Activated CD4-positive, alpha-beta T cell treated with anti-CD3 and anti-CD28 coated beads for 36 hours (primary cell): ENCODE results near the gene ABHD13. TPM values are rescaled to one million over a fixed set of nuclear protein-coding genes. Genes with fewer than 3 reads are reported as not detected.
A peak's percentile ranks its signal among the peaks of the same experiment; 100 is the strongest.
"Not testable (repeated sequence)": the region's sequence is repeated elsewhere in the genome, so short reads cannot be mapped to it uniquely, and the experiment has no call there.

Experiments used
- ATAC-seq: fragments of 200-7000 bp; cut with Tn5 transposase; one replicate; pipeline ENCODE4 v1.10.0; 2021; ENCODE audit warnings: mild to moderate bottlenecking, moderate library complexity
- CTCF ChIA-PET: fragments of 350-600 bp; sonication (Branson Sonifier 250); formaldehyde crosslinking; loops from one replicate; lab custom pipeline; 2021; ENCODE audit warnings: antibody characterized with exemption; lab: Charles Lee
- POLR2A ChIA-PET: fragments of 350-600 bp; sonication (Branson Sonifier 250); formaldehyde crosslinking; loops from one replicate; lab custom pipeline; 2021; ENCODE audit warnings: antibody characterized with exemption, inconsistent platforms; lab: Charles Lee
- DNase-seq: peaks from one replicate; pipeline ENCODE4 v3.0.0-alpha.2; 2020
- H3K27ac Mint-ChIP-seq: one replicate; pipeline ENCODE4 v1.8.0; 2021; ENCODE audit warnings: mixed read lengths
- H3K27me3 Mint-ChIP-seq: one replicate; pipeline ENCODE4 v1.8.0; 2021; ENCODE audit warnings: mixed read lengths
- H3K36me3 Mint-ChIP-seq: one replicate; pipeline ENCODE4 v1.8.0; 2021; ENCODE audit warnings: low read depth, mixed read lengths
- H3K4me1 Mint-ChIP-seq: one replicate; pipeline ENCODE4 v1.8.0; 2021; ENCODE audit warnings: mixed read lengths
- H3K4me3 Mint-ChIP-seq: one replicate; pipeline ENCODE4 v1.8.0; 2021; ENCODE audit warnings: mild to moderate bottlenecking, moderate library complexity, mixed read lengths
- H3K9me3 Mint-ChIP-seq: one replicate; pipeline ENCODE4 v1.8.0; 2021; ENCODE audit warnings: low read depth, mixed read lengths
- intact Hi-C, 2 experiments: fragments of 100-400 bp; cut with DNase I in 1 of 2; cut with micrococcal nuclease in 1 of 2; formaldehyde crosslinking; loops; one replicate each; pipeline versions ENCODE4 v1.14.2 to v1.15.1; 2022 to 2024; cut with DNase I, micrococcal nuclease
- total RNA-seq, 2 experiments: library from RNA; stranded (reverse); gene quantifications; one replicate each; pipeline ENCODE4 v1.2.3, GENCODE V29; 2021

The ABHD13 gene
- total RNA-seq, 2 experiments from 2014 or later, result 3.4 to 4.4 TPM

DNA sequence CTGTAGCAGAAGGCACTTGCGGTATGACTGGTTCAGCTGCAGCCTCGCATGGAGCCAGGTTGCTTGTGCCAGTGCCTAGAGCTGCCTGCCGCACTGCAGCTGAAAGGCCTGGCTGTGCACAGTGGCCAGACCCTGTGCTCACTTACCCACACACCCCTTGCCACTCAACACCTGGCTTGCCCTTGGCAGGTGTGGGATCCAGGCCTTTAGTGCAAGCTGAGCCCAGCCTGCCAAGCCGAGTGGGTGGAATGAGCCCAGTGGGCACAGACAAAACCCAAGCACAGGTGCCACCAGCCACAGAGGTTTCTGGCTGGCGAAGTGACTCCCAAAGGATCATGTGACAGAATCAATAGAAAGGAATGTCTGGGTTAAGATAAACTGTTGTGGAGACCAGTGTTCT is 22.3 kb upstream of the ABHD13 start:
- H3K4me3 Mint-ChIP-seq, result no peak overlapping the region
- ATAC-seq, result no peak
- ChIA-PET POLR2A (no interaction called here), CTCF (no interaction called here)
- no peaks in the 10 kb centered on the region for H3K36me3 Mint-ChIP-seq
- H3K27me3 Mint-ChIP-seq, result peaks cover 19% of the 10 kb centered on the region
- H3K9me3 Mint-ChIP-seq, result peaks cover 20% of the 10 kb centered on the region
- peaks cover 1% of the 10 kb centered on the region for H3K4me1 Mint-ChIP-seq
- no peak for DNase-seq
- H3K27ac Mint-ChIP-seq, result no peak overlapping the region
- intact Hi-C loops, result no loop called here

DNA sequence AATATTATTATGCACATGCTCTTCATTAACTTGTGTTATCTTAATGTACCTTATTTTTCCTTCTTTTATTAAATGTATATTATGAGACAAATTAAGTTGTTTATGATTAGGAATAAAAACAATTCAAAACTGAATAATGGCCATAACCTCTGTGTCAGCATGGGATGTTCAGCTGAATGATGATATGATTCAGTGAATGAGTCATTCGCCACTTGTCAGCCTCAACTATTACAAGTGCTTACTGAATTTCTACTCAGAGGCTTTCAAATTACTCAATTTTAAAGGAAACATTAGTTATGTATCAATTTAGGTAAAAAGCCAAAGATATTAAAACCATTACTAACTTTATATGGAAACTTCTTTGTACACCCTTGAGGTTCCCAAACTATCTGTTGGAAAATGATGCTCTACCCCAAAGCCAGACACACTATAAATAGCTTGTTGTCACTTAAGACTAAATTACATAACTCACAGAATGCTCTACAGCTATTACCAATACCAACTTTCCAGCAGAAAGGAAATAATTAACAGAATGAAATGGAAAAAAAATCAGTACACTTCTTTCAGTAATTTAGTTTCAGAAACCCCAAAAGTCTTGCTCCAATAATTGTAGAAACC is 17.3 kb upstream of the ABHD13 start:
- Mint-ChIP-seq H3K27ac (no peak overlapping the region), H3K27me3 (peaks cover 24% of the 10 kb centered on the region), H3K4me1 (peaks cover 15% of the 10 kb centered on the region), H3K36me3 (no peaks in the 10 kb centered on the region), H3K4me3 (no peak overlapping the region), H3K9me3 (peaks cover 4% of the 10 kb centered on the region)
- peak; percentile 10 for DNase-seq
- POLR2A ChIA-PET, result no interaction called here
- CTCF ChIA-PET, result no interaction called here
- ATAC-seq, result peak; percentile 96
- intact Hi-C loops, result no loop called here

DNA sequence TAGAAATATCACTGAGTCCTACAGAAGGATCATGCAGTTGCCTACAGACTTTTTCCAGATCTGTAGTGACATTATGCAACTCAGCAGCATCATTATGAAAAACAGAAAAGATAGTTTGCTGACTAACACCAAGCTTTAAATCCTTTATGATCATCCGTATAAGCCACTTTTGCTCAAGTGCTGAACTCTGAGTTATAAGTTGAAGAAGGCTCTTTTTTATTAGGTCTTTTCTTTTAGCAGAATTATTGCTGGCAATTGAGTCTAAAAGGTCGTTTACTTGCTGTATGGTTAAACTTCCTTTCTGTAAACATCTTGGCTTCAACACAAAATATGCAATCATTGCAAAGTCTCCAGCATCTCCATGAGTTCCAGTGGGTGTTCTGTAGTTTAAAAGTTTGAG is 7.6 kb upstream of the ABHD13 start:
- POLR2A ChIA-PET, result no interaction called here
- no peak overlapping the region for H3K27ac Mint-ChIP-seq
- intact Hi-C loops, result no loop called here

DNA sequence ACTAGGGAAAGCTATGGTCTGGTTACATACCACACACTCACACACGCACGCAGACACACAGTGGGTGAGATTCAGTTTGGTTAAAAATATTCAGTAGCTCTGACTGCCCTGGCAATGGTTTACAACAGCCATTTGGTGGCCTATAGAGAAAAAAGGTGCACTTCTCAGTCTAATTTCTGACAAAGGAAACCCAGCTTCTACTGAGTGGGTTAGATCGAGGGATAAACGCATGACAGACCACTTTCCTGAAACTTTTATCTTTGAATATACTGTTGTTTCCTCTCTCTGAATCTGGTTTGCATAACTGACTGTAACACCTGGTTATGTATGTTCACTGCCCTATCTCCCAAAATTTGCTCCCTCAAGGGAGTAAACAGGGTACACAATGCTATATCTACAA is 5.3 kb upstream of the ABHD13 start:
- ATAC-seq, result no peak
- intact Hi-C loops, result no loop called here
- Mint-ChIP-seq H3K36me3 (peaks cover 39% of the 10 kb centered on the region), H3K4me3 (no peak overlapping the region), H3K4me1 (peaks cover 25% of the 10 kb centered on the region), H3K27ac (no peak overlapping the region), H3K27me3 (no peaks in the 10 kb centered on the region), H3K9me3 (peaks cover 22% of the 10 kb centered on the region)
- DNase-seq, result no peak
- CTCF ChIA-PET, result no interaction called here
- POLR2A ChIA-PET, result no interaction called here

More for the DNA sequence above, 7.6 kb upstream of the ABHD13 start:
- Mint-ChIP-seq H3K4me3 (no peak overlapping the region), H3K36me3 (peaks cover 39% of the 10 kb centered on the region), H3K9me3 (peaks cover 22% of the 10 kb centered on the region), H3K4me1 (peaks cover 9% of the 10 kb centered on the region), H3K27me3 (no peaks in the 10 kb centered on the region)
- DNase-seq (no peak), ATAC-seq (no peak)
- CTCF ChIA-PET, result no interaction called here

DNA sequence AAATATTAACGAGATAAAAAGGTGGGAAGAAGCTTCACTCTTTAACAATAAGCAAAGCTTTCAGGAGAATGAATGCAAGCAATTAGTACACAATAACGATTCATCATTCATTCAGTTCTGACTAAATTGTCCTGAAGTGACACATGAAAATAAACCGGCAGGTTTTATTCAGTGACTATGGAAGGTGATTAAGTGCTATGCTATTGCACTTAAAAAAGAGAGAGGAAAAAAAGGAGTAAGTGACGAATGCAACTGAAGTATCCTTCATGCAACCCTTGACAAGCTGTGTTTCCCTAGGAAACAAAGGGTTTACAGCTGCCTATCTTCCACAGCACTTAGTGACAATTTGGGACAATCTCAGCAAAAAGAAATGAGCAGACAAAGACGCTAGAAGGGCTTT is 4.2 kb upstream of the ABHD13 start:
- intact Hi-C loops, result no loop called here
- no peaks in the 10 kb centered on the region for H3K27me3 Mint-ChIP-seq
- POLR2A ChIA-PET, result no interaction called here
- ATAC-seq, result no peak
- CTCF ChIA-PET, result interaction anchor here (0.7 to 1.2 kb wide), 2 partner anchors 11 to 18 kb away, joined by 3 to 4 read pairs; no protein-coding TSS in a partner anchor
- H3K36me3 Mint-ChIP-seq, result peaks cover 37% of the 10 kb centered on the region
- H3K9me3 Mint-ChIP-seq, result peaks cover 19% of the 10 kb centered on the region
- no peak for DNase-seq
- peak overlapping the region; percentile 47 for H3K27ac Mint-ChIP-seq
- peaks cover 26% of the 10 kb centered on the region for H3K4me1 Mint-ChIP-seq
- H3K4me3 Mint-ChIP-seq, result peak overlapping the region; percentile 88

DNA sequence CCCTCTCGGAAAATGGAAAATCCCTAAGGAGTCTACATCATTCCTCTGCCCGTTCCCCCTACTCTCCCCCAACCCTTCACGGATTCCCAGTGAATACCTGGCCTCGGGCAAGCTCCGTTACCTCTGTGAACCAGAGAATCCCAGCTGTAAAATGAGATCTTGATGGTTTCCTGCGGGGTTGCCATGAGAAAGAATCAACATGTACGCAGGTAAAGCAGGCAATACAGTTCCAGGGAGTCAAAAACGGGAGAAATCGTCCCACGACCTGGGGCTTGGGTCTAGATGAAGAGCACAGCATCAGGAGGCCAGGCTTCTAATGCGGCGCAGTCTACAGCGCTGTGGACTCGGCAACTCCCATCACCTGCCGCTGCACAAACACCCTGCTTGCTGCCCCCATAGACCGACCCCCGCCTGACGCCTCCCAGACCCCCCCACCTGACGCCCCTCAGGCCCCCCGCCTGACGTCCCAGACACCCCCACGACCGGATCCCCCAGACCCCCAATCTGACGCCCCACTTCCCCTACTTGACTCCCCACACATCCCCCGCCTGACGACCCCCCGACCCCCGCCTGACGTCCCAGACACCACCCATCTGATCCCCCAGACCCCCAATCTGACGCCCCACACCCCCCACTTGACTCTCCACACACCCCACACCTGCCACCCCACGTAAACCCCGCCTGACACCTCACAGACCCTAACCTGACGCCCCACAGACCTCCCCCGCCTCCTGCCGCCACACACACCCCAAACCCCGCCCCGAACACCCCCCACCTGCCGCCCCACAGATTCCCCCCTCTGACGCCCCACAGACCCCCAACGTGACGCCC is 3.5 kb upstream of the ABHD13 start:
- ATAC-seq, result no peak
- intact Hi-C loops, result loop anchor here in 1 of 2 experiments (1.0 to 5.0 kb wide), 3 partner anchors 55 to 1647 kb away; partner anchors contain the start of genes ARGLU1 and TNFSF13B
- Mint-ChIP-seq H3K4me1 (peaks cover 33% of the 10 kb centered on the region), H3K4me3 (peak overlapping the region; percentile 88), H3K9me3 (peaks cover 14% of the 10 kb centered on the region), H3K27ac (peak overlapping the region; percentile 47), H3K36me3 (peaks cover 30% of the 10 kb centered on the region), H3K27me3 (no peaks in the 10 kb centered on the region)
- DNase-seq, result peak; percentile 33
- ChIA-PET POLR2A (no interaction called here), CTCF (interaction anchor here (0.7 to 1.2 kb wide), 2 partner anchors 10 to 36 kb away, joined by 3 to 4 read pairs; no protein-coding TSS in a partner anchor)

DNA sequence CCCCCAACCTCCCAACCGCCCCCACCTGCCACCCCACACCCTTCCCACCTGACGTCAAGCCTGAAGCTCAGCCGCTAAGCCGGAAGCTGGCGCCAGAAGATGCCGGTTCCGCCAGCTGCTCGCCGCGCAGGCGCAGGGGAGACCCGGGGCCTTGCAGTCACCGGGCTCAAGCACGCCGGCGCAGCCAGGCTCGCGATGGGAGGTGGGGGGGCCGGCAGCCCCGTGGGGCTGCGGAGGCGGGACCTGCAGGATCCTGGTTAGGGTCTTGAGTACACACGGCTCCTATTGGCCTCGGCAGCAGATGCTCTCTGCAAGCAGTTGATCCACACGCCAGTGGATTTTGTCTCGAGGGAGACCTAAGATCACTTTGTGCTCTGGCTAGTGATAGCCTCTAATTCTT is 2.8 kb upstream of the ABHD13 start, which contains the start of gene LIG4:
TSS of gene LIG4 (minus strand) at position 101 of the 400 bp plus-strand sequence. CDS start 4,268 bp downstream, outside the sequence.
- no peaks in the 10 kb centered on the region for H3K27me3 Mint-ChIP-seq
- peak; percentile 76 for ATAC-seq
- H3K36me3 Mint-ChIP-seq, result peaks cover 23% of the 10 kb centered on the region
- peak within 1 kb of the TSS; percentile 88 for H3K4me3 Mint-ChIP-seq
- H3K4me1 Mint-ChIP-seq, result peaks cover 41% of the 10 kb centered on the region
- ChIA-PET POLR2A (no interaction called here), CTCF (interaction anchor here (0.7 to 1.7 kb wide), 2 partner anchors 11 to 36 kb away, joined by 3 to 5 read pairs; no protein-coding TSS in a partner anchor)
- H3K27ac Mint-ChIP-seq, result peak within 1 kb of the TSS; percentile 94
- peaks cover 10% of the 10 kb centered on the region for H3K9me3 Mint-ChIP-seq
- intact Hi-C loops, result loop anchor here in 1 of 2 experiments (1.0 to 5.0 kb wide), 3 partner anchors 54 to 1648 kb away; partner anchors contain the start of genes ARGLU1 and TNFSF13B
- DNase-seq, result peak; percentile 94

DNA sequence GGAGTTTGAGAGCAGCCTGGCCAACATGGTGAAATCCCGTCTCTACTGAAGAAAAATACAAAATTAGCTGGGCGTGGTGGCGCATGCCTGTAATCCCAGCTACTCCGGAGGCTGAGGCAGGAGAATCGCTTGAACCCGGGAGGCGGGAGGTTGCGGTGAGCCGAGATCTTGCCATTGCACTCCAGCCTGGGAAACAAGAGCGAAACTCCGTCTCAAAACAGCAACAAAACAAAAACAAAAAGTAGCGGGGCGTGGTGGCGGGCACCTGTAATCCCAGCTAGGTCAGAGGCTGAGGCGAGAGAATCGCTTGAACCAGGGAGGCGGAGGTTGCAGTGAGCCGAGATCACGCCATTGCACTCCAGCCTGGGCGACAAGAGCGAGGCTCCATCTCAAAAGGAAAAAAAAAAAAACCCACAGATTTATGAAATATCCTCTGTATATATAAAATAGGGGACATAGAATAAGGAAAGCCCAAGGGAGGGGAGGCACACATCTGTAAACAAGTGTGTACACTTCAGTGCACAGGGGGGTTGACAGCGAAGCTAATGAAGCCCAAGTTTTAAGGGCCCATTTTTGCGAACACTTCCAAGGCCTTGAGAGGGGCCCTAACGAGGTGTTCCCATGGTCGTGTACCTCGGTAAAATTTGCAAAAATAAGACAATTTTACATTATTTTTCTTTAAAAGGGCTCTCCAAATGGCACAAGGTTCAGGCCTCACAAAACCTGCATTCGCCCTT is 717 bp upstream of the ABHD13 start:
- Mint-ChIP-seq H3K4me1 (peaks cover 50% of the 10 kb centered on the region), H3K36me3 (peaks cover 12% of the 10 kb centered on the region), H3K4me3 (peak overlapping the region; percentile 88), H3K27ac (peak overlapping the region; percentile 94)
- POLR2A ChIA-PET, result interaction anchor here (0.6 kb wide), 1 partner anchor 74 kb away, joined by 3 read pairs; no protein-coding TSS in a partner anchor
- peak; percentile 14 for DNase-seq
- ATAC-seq, H3K27me3 Mint-ChIP-seq, H3K9me3 Mint-ChIP-seq: not testable (repeated sequence)
- CTCF ChIA-PET, result interaction anchor here (0.6 to 1.7 kb wide), 2 partner anchors 9 to 1570 kb away, joined by 3 to 5 read pairs; no protein-coding TSS in a partner anchor
- intact Hi-C loops, result loop anchor here (1.0 to 5.0 kb wide), 4 partner anchors 700 to 1650 kb away; partner anchors contain the start of genes IRS2 (in 2 of the 2) and ARGLU1 (in 1 of the 2)

DNA sequence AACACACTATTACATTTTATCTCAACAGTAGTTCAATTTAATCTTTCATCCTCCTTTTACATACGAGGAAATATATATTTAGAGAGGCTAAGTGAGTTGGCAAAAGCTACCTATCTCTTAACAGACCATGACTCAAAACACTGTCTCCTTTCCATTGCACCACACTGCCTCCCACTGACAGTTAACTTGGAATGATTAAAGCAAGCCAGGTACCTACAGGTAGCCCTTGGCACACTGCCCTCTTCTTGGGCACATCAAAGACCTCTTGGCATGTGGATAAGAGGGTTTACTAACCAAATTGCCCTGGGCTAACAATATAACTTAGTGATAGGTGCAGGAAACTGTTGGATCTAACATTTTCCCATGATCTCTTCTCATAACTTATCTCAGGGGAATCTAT is 1.8 kb downstream of the ABHD13 start:
- H3K4me1 Mint-ChIP-seq, result peaks cover 56% of the 10 kb centered on the region

DNA sequence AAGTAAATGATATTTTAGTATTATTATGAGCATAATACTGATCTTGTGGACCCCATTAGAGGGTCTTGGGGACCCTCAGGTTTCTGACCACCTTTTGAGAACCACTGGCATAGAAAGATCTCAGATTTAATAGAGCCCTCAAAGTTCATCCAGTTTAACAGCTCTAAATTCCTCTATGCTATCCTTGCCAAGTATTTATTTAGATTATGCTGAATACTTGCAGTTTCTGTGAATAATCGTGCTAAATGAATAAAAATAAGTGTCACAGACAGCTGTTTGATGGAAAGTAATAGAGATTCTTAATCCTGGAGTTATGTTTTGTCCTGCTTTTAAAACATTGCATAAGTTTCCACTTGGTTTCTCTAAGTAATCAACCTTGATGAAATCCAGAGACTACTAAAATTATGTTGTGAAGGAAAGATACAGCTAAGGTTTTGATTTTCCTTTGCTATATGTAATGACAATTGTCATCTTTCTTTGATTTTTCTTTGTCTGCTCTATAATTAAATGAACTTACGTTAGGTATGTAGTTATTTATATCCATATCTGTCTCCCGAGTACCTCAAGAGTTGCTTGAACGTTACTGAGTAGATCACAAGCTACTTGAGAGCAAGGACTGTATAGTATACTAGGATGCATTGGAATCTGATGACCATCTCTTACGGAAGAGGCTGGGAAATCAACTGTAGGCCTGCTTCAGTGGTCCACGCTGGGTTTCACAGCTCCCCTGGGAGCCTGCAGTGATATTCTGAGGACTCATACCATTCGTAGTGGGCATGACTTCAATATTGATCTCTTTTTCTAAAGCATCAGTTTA is 5.7 kb downstream of the ABHD13 start:
- no peaks in the 10 kb centered on the region for H3K36me3 Mint-ChIP-seq
- ATAC-seq (no peak), DNase-seq (no peak)
- no peak overlapping the region for H3K27ac Mint-ChIP-seq
- H3K9me3 Mint-ChIP-seq, result no peaks in the 10 kb centered on the region
- ChIA-PET CTCF (interaction anchor here (0.8 to 1.2 kb wide), 4 partner anchors 15 to 675 kb away, joined by 3 to 4 read pairs (median 4); no protein-coding TSS in a partner anchor), POLR2A (no interaction called here)
- intact Hi-C loops, result loop anchor here in 1 of 2 experiments (2.0 kb wide), 1 partner anchor 185 kb away; no protein-coding TSS in a partner anchor
- H3K27me3 Mint-ChIP-seq, result no peaks in the 10 kb centered on the region
- no peak overlapping the region for H3K4me3 Mint-ChIP-seq
- H3K4me1 Mint-ChIP-seq, result peaks cover 68% of the 10 kb centered on the region

More for the DNA sequence above, 1.8 kb downstream of the ABHD13 start:
- Mint-ChIP-seq H3K27ac (peak overlapping the region; percentile 68), H3K9me3 (no peaks in the 10 kb centered on the region), H3K36me3 (peaks cover 4% of the 10 kb centered on the region), H3K27me3 (no peaks in the 10 kb centered on the region), H3K4me3 (peak overlapping the region; percentile 88)
- POLR2A ChIA-PET, result no interaction called here
- ATAC-seq, result no peak
- CTCF ChIA-PET, result no interaction called here
- peak; percentile 32 for DNase-seq
- intact Hi-C loops, result no loop called here
